ENCODE data around the gene EHMT1. TPM values are rescaled to one million over a fixed set of nuclear protein-coding genes. Genes with fewer than 3 reads are reported as not detected.

Gene EHMT1
- polyA plus RNA-seq, 3 donors = 19.7 to 42.1 (median 40.3) TPM

- WGBS, 3 donors = 95 to 96% (median 96%) methylated on average over 29 of the region's 29 CpGs
Observed at GRCh38 chr9:137781906-137782585, 163.2 kb downstream of the EHMT1 start.

GRCh38 chr9:137783521-137783920 lies 164.7 kb downstream of the EHMT1 start:
- 90 to 95% (median 90%) methylated on average over 12 of the region's 12 CpGs for WGBS, 3 donors
- no peak overlapping the region for H3K27ac ChIP-seq (ENCODE audit: low read depth, low read length)

More at GRCh38 chr9:137781906-137782585, 163.2 kb downstream of the EHMT1 start:
- no peak overlapping the region for H3K27ac ChIP-seq (ENCODE audit: low read depth, low read length)

GRCh38 chr9:137784046-137784445 lies 165.2 kb downstream of the EHMT1 start:
- H3K27ac ChIP-seq (ENCODE audit: low read depth, low read length) = no peak overlapping the region
- WGBS, 3 donors = 79 to 87% (median 84%) methylated on average over 12 of the region's 12 CpGs

- WGBS, 3 donors = 80 to 93% (median 81%) methylated on average over 15 to 20 of the region's 20 CpGs
- no peak overlapping the region for H3K27ac ChIP-seq (ENCODE audit: low read depth, low read length)
Observed at GRCh38 chr9:137784641-137785513, 166.1 kb downstream of the EHMT1 start.

GRCh38 chr9:137785704-137786161 lies 166.9 kb downstream of the EHMT1 start:
- no peak overlapping the region for H3K27ac ChIP-seq (ENCODE audit: low read depth, low read length)
- 66 to 75% (median 70%) methylated on average over 16 of the region's 16 CpGs for WGBS, 3 donors

GRCh38 chr9:137786511-137786920 lies 167.7 kb downstream of the EHMT1 start:
- 72 to 90% (median 79%) methylated on average over 19 of the region's 19 CpGs for WGBS, 3 donors
- H3K27ac ChIP-seq (ENCODE audit: low read depth, low read length) = no peak overlapping the region

- H3K27ac ChIP-seq (ENCODE audit: low read depth, low read length) = no peak overlapping the region
- WGBS, 3 donors = 94 to 96% (median 95%) methylated on average over 14 to 15 of the region's 15 CpGs
Observed at GRCh38 chr9:137787381-137787780, 168.6 kb downstream of the EHMT1 start.

GRCh38 chr9:137787786-137788505 lies 169.1 kb downstream of the EHMT1 start:
- no peak overlapping the region for H3K27ac ChIP-seq (ENCODE audit: low read depth, low read length)
- WGBS, 3 donors = 93 to 97% (median 96%) methylated on average over 15 to 18 of the region's 18 CpGs

GRCh38 chr9:137788561-137789294 lies 169.9 kb downstream of the EHMT1 start:
- no peak overlapping the region for H3K27ac ChIP-seq (ENCODE audit: low read depth, low read length)
- WGBS, 3 donors = 81 to 90% (median 88%) methylated on average over 57 to 59 of the region's 59 CpGs

- H3K27ac ChIP-seq (ENCODE audit: low read depth, low read length) = no peak overlapping the region
- 88 to 92% (median 91%) methylated on average over 20 of the region's 20 CpGs for WGBS, 3 donors
Observed at GRCh38 chr9:137789295-137789895, 170.6 kb downstream of the EHMT1 start.

GRCh38 chr9:137791947-137792346 lies 173.1 kb downstream of the EHMT1 start:
- 64 to 92% (median 87%) methylated on average over 7 of the region's 7 CpGs for WGBS, 3 donors
- no peak overlapping the region for H3K27ac ChIP-seq (ENCODE audit: low read depth, low read length)

GRCh38 chr9:137793196-137793841 lies 174.5 kb downstream of the EHMT1 start:
- no peak overlapping the region for H3K27ac ChIP-seq (ENCODE audit: low read depth, low read length)
- 90 to 95% (median 94%) methylated on average over 13 of the region's 13 CpGs for WGBS, 3 donors

- no peak overlapping the region for H3K27ac ChIP-seq (ENCODE audit: low read depth, low read length)
- WGBS, 3 donors = 40 to 90% (median 85%) methylated on average over 9 of the region's 9 CpGs
Observed at GRCh38 chr9:137795156-137795666, 176.4 kb downstream of the EHMT1 start.

- no peak overlapping the region for H3K27ac ChIP-seq (ENCODE audit: low read depth, low read length)
- 49 to 96% (median 94%) methylated on average over 19 of the region's 19 CpGs for WGBS, 3 donors
Observed at GRCh38 chr9:137797206-137798120, 178.7 kb downstream of the EHMT1 start.

- WGBS, 3 donors = 94 to 96% (median 96%) methylated on average over 9 of the region's 9 CpGs
- no peak overlapping the region for H3K27ac ChIP-seq (ENCODE audit: low read depth, low read length)
Observed at GRCh38 chr9:137798142-137798541, 179.3 kb downstream of the EHMT1 start.
